WERI-Rb-1 (cell line): ENCODE measurements around the gene OR7G2.

ENCODE experiments used
- DNase-seq: peaks from one replicate; pipeline ENCODE4 v3.0.0-alpha.2; 2020
- H3K27ac ChIP-seq: fragments of 250-450 bp; sonication (Bioruptor Pico); 2 replicates; pipeline ENCODE4 v1.5.1; 2020; ENCODE audit warnings: mild to moderate bottlenecking, moderate library complexity
- H3K27me3 ChIP-seq: fragments of 250-450 bp; sonication (Bioruptor Pico); 2 replicates; pipeline ENCODE4 v1.5.1; 2021; ENCODE audit warnings: mild to moderate bottlenecking, low read depth, moderate library complexity; ENCODE audit not compliant: insufficient read depth, severe bottlenecking
- H3K36me3 ChIP-seq: fragments of 250-450 bp; sonication (Bioruptor Pico); 2 replicates; pipeline ENCODE4 v1.5.1; 2020; ENCODE audit warnings: mild to moderate bottlenecking, moderate library complexity
- H3K4me3 ChIP-seq: 2 replicates; pipeline ENCODE4 v1.5.1; 2011; ENCODE audit warnings: low read depth, mild to moderate bottlenecking, control low read depth, low read length
- H3K9me3 ChIP-seq: fragments of 250-450 bp; sonication (Bioruptor Pico); 2 replicates; pipeline ENCODE4 v1.5.1; 2021; ENCODE audit warnings: mild to moderate bottlenecking, moderate library complexity; ENCODE audit not compliant: severe bottlenecking
- CTCF ChIP-seq: IDR thresholded peaks from 2 replicates; pipeline ENCODE4 v1.5.1; 2011; ENCODE audit warnings: low read depth, mild to moderate bottlenecking, control low read depth, inconsistent platforms, low read length

The OR7G2 gene

GRCh38 chr19:9148697-9149096 lies 41.4 kb upstream of the OR7G2 start:
- Histone ChIP-seq H3K27ac (no peak overlapping the region), H3K27me3 (no peaks in the 10 kb centered on the region), H3K9me3 (peaks cover 13% of the 10 kb centered on the region), H3K4me3 (no peak overlapping the region), H3K36me3 (peaks cover 33% of the 10 kb centered on the region)
- TF ChIP-seq CTCF, result no peak
- DNase-seq, result no peak

- Histone ChIP-seq H3K27me3 (no peaks in the 10 kb centered on the region), H3K9me3 (peaks cover 4% of the 10 kb centered on the region), H3K36me3 (peaks cover 23% of the 10 kb centered on the region; the same call in 1 of the 2 replicates), H3K4me3 (no peak overlapping the region), H3K27ac (no peak overlapping the region)
- no peak for DNase-seq
- no peak for TF ChIP-seq CTCF
These were observed 39.6 kb upstream of the OR7G2 start for GRCh38 chr19:9146882-9147281.

GRCh38 chr19:9144920-9145319 lies 37.6 kb upstream of the OR7G2 start:
- H3K9me3 ChIP-seq, result peaks cover 4% of the 10 kb centered on the region
- H3K27ac ChIP-seq, result no peak overlapping the region
- H3K36me3 ChIP-seq, result peaks cover 26% of the 10 kb centered on the region
- no peak overlapping the region for H3K4me3 ChIP-seq
- no peak for TF ChIP-seq CTCF
- DNase-seq, result no peak
- no peaks in the 10 kb centered on the region for H3K27me3 ChIP-seq

- H3K36me3 ChIP-seq, result peaks cover 11% of the 10 kb centered on the region
- peak within 1 kb of the TSS; percentile 88 for H3K27ac ChIP-seq
- peaks cover 8% of the 10 kb centered on the region for H3K27me3 ChIP-seq
- peak; percentile 89 for DNase-seq
- peaks cover 4% of the 10 kb centered on the region for H3K9me3 ChIP-seq
- TF ChIP-seq CTCF, result no peak
- H3K4me3 ChIP-seq, result peak within 1 kb of the TSS; percentile 65
These were observed 33.0 kb upstream of the OR7G2 start, which contains the start of gene ZNF317 for GRCh38 chr19:9140159-9140874. TSS of gene ZNF317 (plus strand) at chr19:9140397. CDS start at chr19:9156017, 15,620 bp downstream.

- DNase-seq, result no peak
- peaks cover 11% of the 10 kb centered on the region for H3K36me3 ChIP-seq
- peak overlapping the region; percentile 88 for H3K27ac ChIP-seq
- peak overlapping the region; percentile 65 for H3K4me3 ChIP-seq
- peaks cover 12% of the 10 kb centered on the region for H3K27me3 ChIP-seq
- no peak for TF ChIP-seq CTCF
- no peaks in the 10 kb centered on the region for H3K9me3 ChIP-seq
These were observed 32.4 kb upstream of the OR7G2 start for GRCh38 chr19:9139609-9140158.
